Activated T-cell treated with anti-CD3 and anti-CD28 coated beads for 1 hour (primary cell): ENCODE data around the gene PDE4C.

Source experiments
- DNase-seq: peaks from one replicate; pipeline ENCODE4 v3.0.0-alpha.2; 2020; ENCODE audit warnings: low read depth

Gene PDE4C

GRCh38 chr19:18198374-18198773 lies 27.9 kb downstream of the PDE4C start:
- DNase-seq: no peak

DNA sequence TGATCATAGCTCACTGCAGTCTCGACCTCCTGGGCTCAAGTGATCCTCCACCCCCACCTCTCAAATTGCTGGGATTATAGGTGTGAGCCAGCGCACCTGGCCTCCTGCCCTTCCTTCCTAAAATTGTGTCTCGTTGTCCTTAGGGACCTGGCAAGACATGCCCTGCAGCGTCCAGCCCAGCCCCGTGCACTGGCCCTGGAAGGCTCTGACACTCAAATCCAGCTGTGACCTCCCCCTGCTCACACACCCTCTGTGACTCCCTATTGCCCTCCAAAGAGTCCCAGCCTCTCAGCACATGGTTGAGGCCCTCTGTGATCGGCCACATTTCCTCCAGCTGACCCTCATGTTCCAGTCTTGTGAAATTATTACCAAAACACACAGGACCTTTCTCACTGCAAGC lies 28.3 kb downstream of the PDE4C start:
- DNase-seq: no peak

DNA sequence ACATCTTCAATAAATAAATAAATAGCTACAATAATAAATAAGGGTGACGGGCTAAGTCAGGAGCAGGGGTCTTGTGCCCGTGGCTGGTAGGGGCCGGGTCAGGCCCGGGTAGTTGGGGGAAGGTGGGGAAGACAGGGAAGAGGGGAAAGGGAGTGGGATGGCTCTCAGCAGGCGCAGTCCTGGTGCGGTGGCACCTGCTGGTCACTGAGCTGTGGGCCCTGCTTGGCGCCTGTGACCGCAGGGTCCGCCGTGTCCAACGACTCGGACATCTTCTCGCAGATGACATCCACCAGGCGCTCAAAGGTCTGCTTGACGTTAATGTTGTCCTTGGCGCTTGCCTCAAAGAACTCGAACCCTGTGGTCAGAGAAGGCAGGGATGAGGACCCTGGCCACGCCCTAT lies 28.9 kb downstream of the PDE4C start:
- no peak for DNase-seq

GRCh38 chr19:18196511-18196845 lies 29.8 kb downstream of the PDE4C start:
- no peak for DNase-seq

DNA sequence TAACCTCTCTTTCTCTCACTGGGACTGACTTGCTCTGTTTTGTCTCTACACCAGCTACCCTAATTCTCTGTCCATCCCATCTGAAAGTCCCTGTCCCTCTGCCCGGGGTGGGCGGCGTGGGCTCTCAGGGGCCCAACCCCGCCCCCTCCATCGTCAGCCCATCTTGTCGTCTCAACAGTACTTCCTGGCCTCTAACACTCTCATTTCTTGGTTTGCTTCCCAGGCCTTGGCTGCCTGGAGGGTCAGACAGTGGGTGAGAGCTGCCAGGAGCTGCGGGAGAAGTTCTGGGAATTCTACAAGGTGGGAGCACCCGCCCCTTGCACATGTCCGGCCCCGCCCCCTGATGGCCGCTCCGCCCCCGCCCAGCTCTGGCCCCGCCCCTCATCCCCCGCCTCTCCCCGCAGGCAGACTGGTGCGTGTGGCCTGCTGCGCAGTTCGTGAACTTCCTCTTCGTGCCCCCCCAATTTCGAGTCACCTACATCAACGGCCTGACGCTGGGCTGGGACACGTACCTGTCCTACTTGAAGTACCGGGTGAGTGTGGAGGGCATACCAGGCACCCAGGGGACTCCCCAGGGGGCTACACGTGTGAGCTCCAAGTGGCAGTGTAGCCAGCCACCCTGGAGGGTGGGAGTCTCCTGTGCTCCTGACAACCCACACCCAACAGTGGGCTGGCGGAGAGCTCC lies 31.5 kb downstream of the PDE4C start:
- DNase-seq: no peak

DNA sequence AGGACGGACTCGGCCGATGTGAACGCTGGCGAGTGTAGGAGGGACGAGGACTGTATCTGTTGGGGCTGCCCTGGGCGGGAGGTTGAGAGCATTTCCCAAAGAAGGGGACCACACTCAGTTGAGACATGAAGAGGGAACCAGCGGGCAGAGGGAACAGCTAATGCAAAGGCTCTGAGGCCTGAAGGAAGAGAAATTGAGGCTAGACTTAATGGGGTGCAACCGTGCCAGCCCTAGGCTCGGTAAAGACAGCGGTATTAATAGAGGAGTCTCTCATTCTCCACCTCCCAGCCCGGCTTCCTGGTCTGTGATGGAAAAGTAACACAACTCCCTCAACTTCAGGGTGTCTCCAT lies 32.1 kb downstream of the PDE4C start:
- no peak for DNase-seq

GRCh38 chr19:18193388-18194180 lies 32.7 kb downstream of the PDE4C start:
- no peak for DNase-seq

DNA sequence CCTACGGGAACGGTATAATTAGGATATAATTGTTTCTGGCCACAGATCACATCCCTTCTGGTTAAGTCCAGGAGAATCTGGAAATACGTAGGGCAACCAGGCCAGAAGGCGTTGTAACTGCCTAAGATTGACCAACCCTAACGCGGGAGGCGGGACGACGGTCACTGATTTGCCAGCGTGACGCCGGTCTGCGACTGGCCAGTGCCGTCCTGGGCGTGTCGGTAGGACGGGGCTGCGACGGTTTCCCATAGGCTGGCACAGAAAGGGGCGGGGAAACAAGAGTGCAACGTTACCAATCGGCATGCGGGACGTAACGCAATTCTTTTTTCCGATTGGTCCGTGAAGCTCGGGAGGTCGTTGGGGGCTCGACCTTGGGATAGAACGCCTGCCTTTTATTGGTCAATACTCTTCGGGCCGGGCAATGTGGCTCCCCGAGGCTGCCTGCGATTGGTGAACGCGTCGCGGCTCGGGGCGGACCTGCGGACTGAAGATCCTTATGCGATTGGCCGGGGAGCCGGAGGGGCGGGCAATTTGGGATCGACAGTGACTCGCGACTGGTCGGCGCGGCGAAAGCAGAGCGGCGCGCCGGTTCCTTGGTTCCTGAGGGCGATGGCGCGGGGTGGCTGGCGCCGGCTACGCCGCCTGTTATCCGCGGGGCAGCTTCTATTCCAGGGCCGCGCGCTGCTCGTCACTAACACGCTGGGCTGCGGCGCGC lies 33.4 kb downstream of the PDE4C start, which contains the start of gene MPV17L2:
MPV17L2 (plus strand) TSS at position 546 of the 715 bp plus-strand sequence; CDS start at position 610, 64 bp downstream.
- DNase-seq: peak; percentile 96

DNA sequence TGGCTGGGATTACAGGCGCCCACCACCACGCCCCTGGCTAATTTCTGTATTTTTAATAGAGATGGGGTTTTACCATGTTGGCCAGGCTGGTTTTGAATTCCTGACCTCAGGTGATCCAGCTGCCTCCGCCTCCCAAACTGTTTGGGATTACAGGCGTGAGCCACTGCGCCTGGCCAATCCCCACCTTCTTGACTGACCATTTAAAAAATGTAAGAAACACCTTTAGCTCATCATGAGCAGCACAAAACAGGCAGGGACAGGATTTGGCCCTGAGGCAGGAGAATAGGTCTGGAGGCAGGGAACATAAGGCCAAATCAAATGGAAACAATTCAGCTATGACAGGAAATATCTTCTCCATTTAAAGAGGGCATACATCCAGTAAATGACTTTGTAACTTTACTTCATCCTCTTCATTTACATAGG lies 34.6 kb downstream of the PDE4C start:
- DNase-seq: no peak

DNA sequence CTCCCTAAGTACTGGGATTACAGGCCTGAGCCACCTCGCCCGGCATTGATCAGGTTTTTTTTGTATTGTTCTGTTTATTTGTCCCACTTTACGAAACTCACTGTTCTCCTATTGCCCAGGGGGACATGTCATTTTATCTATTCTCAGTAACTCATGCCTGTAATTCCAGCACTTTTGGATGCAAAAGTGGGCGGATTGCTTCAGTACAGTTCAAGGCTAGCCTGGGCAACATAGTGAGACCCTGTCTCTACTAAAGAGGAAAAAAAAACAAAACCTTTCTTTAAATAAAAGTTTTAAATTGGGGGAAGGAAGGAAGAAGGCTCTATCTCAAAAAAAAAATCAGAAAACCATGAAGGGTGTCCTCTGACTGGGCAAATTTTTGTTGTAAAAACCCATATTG lies 36.0 kb downstream of the PDE4C start:
- DNase-seq: no peak

GRCh38 chr19:18185538-18185937 lies 40.7 kb downstream of the PDE4C start:
- DNase-seq: no peak

- DNase-seq: no peak
Observed at GRCh38 chr19:18183529-18183928, 42.7 kb downstream of the PDE4C start.

DNA sequence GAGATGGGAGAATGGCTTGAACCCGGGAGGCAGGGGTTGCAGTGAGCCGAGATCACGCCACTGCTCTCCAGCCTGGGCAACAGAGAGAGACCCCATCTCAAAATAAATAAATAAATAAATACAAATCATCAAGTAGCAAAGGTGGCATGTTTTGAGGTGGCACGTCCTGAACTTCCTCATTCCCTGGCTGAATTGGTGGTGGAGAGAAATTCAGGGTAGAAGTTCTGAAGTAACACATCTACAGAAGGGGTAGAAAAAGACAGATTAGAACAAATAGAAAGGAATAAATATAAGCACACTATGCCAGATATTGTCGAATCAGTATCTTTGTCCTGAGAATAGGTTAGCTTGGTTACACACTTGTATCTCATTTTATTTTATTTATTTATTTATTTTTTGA lies 46.3 kb downstream of the PDE4C start:
- DNase-seq: no peak

- no peak for DNase-seq
Observed at GRCh38 chr19:18176367-18177310, 49.6 kb downstream of the PDE4C start.

DNA sequence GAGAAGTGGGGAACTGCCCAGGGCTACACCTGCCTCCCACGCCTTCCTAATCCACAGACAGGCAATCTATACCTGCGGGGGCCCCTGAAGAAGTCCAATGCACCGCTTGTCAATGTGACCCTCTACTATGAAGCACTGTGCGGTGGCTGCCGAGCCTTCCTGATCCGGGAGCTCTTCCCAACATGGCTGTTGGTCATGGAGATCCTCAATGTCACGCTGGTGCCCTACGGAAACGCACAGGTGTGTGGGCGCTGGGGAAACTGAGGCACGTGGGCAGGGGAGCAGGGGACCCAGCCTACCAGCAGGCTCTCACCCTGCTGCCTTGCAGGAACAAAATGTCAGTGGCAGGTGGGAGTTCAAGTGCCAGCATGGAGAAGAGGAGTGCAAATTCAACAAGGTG lies 51.3 kb downstream of the PDE4C start:
- DNase-seq: no peak
